ENCODE results near the gene IKZF4.

Gene IKZF4

DNA sequence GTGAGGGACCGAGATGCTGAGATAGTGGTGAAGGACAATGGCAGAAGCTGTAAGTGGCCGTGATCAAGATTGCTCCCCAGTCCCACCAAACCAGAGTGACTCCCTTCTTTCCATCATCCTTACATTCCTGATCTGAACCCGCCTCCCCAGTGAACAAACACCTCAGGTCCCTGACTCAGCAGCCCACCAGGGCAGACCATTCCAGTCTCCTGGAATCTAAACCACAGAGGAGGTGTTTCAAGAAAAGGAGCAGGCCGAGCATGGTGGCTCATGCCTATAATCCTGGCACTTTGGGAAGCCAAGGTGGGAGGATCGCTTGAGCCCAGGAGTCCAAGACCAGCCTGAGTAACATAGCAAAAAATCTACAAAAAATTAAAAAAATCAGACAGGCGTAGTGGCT lies 65.8 kb downstream of the IKZF4 start:
- no peak for DNase-seq

GRCh38 chr12:56087220-56087619 lies 66.4 kb downstream of the IKZF4 start:
- no peak for DNase-seq

All from stimulated activated CD4-positive, alpha-beta T cell treated with anti-CD3 and anti-CD28 coated beads, Interleukin-12 subunit alpha, Interleukin-12 subunit beta, amount 100 ng/mL, for 4 hours (primary cell).